Parathyroid adenoma (tissue), 2 donors: ENCODE data around the gene GAS6.
A peak's percentile ranks its signal among the peaks of the same experiment; 100 is the strongest.
"Not testable (repeated sequence)": the region's sequence is repeated elsewhere in the genome, so short reads cannot be mapped to it uniquely, and the experiment has no call there.

Source experiments
- H2AFZ ChIP-seq: fragments of 300-600 bp; sonication (generic); one replicate; pipeline ENCODE4 v1.7.0; 2017; ENCODE audit warnings: antibody characterized with exemption, mild to moderate bottlenecking
- H3K27ac ChIP-seq: fragments of 300-600 bp; sonication (generic); one replicate; pipeline ENCODE4 v1.7.0; 2017
- H3K27me3 ChIP-seq: fragments of 300-600 bp; sonication (generic); one replicate; pipeline ENCODE4 v1.7.0; 2017; ENCODE audit warnings: low read length; ENCODE audit not compliant: control insufficient read depth, insufficient read depth
- H3K36me3 ChIP-seq: fragments of 300-600 bp; sonication (generic); one replicate; pipeline ENCODE4 v1.7.0; 2017; ENCODE audit warnings: low read length; ENCODE audit not compliant: control insufficient read depth, insufficient read depth
- H3K4me1 ChIP-seq: fragments of 300-600 bp; sonication (generic); one replicate; pipeline ENCODE4 v1.7.0; 2017; ENCODE audit warnings: control low read depth
- H3K4me2 ChIP-seq: fragments of 300-600 bp; sonication (generic); one replicate; pipeline ENCODE4 v1.7.0; 2017; ENCODE audit warnings: low read length
- H3K4me3 ChIP-seq: fragments of 300-600 bp; sonication (generic); one replicate; pipeline ENCODE4 v1.7.0; 2017; ENCODE audit warnings: low read depth, low read length
- H3K79me2 ChIP-seq: fragments of 300-600 bp; sonication (generic); one replicate; pipeline ENCODE4 v1.7.0; 2017; ENCODE audit warnings: control low read depth
- H3K9ac ChIP-seq: fragments of 300-600 bp; sonication (generic); one replicate; pipeline ENCODE4 v1.7.0; 2017; ENCODE audit warnings: mild to moderate bottlenecking
- H3K9me3 ChIP-seq: fragments of 300-600 bp; sonication (generic); one replicate; pipeline ENCODE4 v1.7.0; 2017; ENCODE audit warnings: low read length; ENCODE audit not compliant: control insufficient read depth
- TF ChIP-seq, protein P1 (sequence below): fragments of 300-600 bp; sonication (generic); IDR thresholded peaks from one replicate; pipeline ENCODE4 v1.7.0; 2017; ENCODE audit warnings: antibody characterized with exemption, mild to moderate bottlenecking
- donor health status: primary hyperparathyroidism.

The GAS6 gene

DNA sequence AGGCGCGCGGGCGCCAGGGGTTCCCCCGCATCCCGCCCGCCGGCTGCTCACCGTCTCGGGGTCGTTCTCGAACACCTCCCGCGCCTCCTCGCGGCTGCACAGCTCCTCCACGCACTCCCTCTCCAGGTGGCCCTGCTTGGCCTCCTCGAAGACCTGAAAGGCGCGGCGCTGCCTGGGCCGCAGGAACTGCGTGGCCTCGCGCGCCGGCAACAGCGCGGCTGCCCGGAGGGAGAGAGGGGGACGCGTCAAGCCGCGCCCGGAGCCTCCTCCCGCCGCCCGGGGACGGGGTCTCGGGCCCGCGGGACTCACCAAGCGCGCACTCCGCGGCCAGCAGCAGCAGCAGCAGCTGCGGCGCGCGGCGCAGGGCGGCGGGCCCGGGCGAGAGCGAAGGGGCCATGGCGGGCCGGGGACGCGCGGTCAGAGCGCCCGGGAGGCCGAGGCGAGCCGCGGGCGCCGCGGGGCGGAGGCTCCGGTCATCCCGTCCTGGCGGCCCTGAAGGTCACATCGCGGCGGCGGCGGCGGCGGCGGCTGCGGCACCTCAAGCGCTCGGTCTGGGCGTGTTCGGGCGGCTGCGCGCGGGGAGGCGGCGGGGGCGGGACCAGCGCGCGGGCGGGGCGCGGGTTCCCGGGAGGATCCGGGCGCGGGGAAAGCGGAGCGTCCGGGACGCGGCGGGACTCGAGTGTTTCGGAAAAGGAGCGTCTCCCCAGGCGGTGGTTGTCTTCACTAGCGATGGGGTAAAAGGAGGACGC lies at the start of gene GAS6:
GAS6 (minus strand) TSS at position 553 of the 749 bp plus-strand sequence; CDS start at position 397, 156 bp downstream.
- Histone ChIP-seq H3K9me3 (no peaks in the 10 kb centered on the region), H3K79me2 (peaks cover 12% of the 10 kb centered on the region), H3K4me1 (no peaks in the 10 kb centered on the region), H3K4me2 (peak within 1 kb of the TSS; percentile 71), H3K27ac (peak within 1 kb of the TSS; percentile 86), H3K4me3 (peak within 1 kb of the TSS; percentile 67), H3K27me3 (no peaks in the 10 kb centered on the region), H2AFZ (peak within 1 kb of the TSS; percentile 58), H3K9ac (peak within 1 kb of the TSS; percentile 53), H3K36me3 (no peaks in the 10 kb centered on the region)
- TF ChIP-seq, protein P1, sequence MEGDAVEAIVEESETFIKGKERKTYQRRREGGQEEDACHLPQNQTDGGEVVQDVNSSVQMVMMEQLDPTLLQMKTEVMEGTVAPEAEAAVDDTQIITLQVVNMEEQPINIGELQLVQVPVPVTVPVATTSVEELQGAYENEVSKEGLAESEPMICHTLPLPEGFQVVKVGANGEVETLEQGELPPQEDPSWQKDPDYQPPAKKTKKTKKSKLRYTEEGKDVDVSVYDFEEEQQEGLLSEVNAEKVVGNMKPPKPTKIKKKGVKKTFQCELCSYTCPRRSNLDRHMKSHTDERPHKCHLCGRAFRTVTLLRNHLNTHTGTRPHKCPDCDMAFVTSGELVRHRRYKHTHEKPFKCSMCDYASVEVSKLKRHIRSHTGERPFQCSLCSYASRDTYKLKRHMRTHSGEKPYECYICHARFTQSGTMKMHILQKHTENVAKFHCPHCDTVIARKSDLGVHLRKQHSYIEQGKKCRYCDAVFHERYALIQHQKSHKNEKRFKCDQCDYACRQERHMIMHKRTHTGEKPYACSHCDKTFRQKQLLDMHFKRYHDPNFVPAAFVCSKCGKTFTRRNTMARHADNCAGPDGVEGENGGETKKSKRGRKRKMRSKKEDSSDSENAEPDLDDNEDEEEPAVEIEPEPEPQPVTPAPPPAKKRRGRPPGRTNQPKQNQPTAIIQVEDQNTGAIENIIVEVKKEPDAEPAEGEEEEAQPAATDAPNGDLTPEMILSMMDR: no peak

DNA sequence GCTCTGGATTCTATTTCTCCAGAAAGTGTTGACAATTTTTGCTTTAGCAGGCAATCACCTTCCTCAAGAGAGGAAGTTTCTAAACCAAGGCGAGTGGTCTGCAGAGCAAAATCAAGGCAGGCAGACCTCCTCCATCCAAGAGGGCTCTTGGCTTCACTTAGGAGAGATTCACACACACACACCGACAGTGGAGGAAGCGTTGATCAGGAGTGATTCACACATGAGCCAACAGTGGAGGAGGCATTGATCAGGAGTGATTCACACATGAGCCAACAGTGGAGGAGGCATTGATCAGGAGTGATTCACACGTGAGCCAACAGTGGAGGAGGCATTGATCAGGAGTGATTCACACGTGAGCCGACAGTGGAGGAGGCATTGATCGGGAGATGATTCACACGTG lies 49.5 kb upstream of the GAS6 start:
- not testable (repeated sequence) for H3K4me2 ChIP-seq, H3K4me3 ChIP-seq, H3K79me2 ChIP-seq, H3K27ac ChIP-seq, H2AFZ ChIP-seq, H3K27me3 ChIP-seq, H3K9me3 ChIP-seq, H3K9ac ChIP-seq, H3K4me1 ChIP-seq, H3K36me3 ChIP-seq

DNA sequence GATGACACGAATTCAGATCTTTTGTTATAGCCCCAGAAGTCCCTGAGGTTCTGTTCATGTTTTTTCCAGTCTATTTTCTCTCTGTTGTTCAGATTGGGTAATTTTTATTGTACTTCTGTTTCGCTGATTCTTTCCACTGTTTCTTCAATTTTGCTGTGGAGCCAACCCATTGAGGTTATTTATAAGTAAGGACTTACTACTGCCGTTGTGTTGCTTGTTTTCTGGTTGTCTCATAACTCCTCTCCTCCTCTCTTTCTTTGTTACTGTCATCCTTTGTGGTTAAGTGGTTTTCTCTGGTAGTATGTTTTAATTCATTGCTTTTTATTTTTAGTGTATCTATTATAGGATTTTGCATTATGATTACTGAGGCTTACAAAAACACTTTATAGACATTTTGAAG lies 48.7 kb upstream of the GAS6 start:
- no peaks in the 10 kb centered on the region for H3K4me1 ChIP-seq
- no peaks in the 10 kb centered on the region for H3K9me3 ChIP-seq
- H2AFZ ChIP-seq: no peak overlapping the region
- no peaks in the 10 kb centered on the region for H3K36me3 ChIP-seq
- no peak overlapping the region for H3K27ac ChIP-seq
- TF ChIP-seq, protein P1: no peak
- H3K4me3 ChIP-seq: no peak overlapping the region
- H3K9ac ChIP-seq: no peak overlapping the region
- H3K27me3 ChIP-seq: no peaks in the 10 kb centered on the region
- no peak overlapping the region for H3K4me2 ChIP-seq
- no peaks in the 10 kb centered on the region for H3K79me2 ChIP-seq

DNA sequence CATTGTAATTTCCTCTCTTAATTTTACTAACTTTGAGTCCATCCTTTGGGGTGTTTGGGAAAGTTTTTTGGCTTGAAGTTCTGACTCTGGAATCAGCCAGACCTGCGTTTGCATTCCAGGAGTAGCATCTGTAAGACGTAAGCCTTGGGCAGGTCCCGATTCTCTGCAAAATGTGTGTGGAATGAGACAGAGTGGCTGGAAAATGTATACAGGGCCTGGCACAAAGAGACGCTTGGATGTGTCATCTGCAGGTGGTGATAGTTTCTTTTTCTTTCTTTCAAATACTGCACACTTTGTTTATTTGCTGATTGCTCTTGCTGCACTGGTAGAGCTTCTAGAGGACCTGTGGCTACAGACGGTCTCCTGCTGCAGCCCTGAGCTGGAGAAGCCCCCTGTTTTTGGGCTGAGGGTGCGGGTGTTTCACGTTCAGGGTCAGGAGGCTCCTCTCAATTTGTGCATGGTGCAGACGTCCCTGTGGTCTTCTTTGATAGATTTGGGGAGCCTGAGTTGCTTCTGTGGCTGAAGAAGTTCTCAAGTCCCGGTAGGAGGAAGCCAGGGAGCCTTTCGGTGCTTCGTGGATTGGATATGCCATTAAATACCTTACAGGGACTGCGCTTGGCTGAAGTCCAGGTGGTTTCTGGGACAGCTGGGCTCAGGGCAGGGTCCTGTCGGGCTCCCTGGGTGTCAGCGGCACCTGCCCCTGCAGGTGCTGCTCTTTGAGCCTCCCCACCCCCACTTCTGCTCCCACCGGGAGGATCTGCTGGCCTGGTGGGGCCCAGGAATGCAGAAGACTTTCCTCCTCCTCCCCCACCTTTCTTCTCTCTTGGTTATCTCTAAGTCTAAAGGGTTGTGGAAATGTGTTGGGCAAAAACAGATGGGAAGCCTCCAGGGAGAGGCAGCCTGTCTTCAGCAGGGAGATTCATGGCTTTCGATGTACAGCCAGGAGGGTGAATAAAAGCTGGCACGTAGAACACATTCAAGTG lies 44.0 kb upstream of the GAS6 start:
- TF ChIP-seq, protein P1: no peak
- Histone ChIP-seq H3K36me3 (no peaks in the 10 kb centered on the region), H3K4me2 (no peak overlapping the region), H3K27ac (no peak overlapping the region), H3K9me3 (no peaks in the 10 kb centered on the region), H3K79me2 (no peaks in the 10 kb centered on the region), H3K4me3 (no peak overlapping the region), H3K27me3 (no peaks in the 10 kb centered on the region), H3K9ac (no peak overlapping the region), H2AFZ (no peak overlapping the region), H3K4me1 (no peaks in the 10 kb centered on the region)

DNA sequence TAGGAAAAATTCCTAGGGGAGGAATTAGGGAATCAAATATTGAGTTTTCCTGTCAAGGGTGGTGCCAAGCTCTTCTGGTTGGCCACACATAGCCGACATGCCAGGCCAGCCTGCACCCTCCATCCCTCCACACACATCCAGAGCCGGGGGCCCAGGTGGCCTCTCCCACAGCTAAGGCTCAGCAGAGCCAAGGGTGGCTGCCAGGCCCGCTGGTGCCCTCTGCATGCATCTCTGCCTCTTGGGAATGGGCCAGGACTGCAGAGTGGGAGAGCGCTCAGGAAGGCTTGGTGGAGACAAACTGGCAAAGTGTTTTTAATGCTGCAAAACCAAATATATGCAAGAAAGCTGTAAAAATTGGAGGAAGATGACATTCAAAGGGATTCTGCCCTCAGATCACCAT lies 42.7 kb upstream of the GAS6 start:
- H3K4me3 ChIP-seq: no peak overlapping the region
- H3K79me2 ChIP-seq: no peaks in the 10 kb centered on the region
- no peak overlapping the region for H3K4me2 ChIP-seq
- H3K36me3 ChIP-seq: no peaks in the 10 kb centered on the region
- no peaks in the 10 kb centered on the region for H3K27me3 ChIP-seq
- no peaks in the 10 kb centered on the region for H3K9me3 ChIP-seq
- TF ChIP-seq, protein P1: no peak
- no peak overlapping the region for H2AFZ ChIP-seq
- H3K9ac ChIP-seq: no peak overlapping the region
- H3K4me1 ChIP-seq: no peaks in the 10 kb centered on the region
- no peak overlapping the region for H3K27ac ChIP-seq
